ENCODE data around the gene ATG2B.
A peak's percentile ranks its signal among the peaks of the same experiment; 100 is the strongest.

The ATG2B gene

DNA sequence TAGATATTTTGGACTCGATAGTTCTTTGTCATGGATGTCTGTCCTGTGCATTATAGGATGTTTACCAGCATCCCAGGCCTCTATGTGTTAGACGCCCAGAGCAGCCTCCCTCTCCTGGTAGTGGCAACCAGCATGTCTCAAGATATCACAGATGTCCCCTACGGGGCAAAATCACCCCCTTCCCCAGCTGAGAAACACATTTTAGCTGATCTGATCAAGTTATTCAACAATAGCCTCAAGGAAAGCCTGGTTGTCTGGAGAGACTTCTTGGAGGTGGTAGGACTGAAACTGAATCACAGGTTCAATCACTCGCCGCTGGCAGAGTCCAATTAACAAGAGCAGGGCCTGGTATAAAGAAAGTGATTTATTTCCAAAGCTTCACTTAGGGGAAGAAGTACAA, 89.5 kb downstream of the ATG2B start:
- DNase-seq (ENCODE audit: low read depth), result no peak
- H3K4me3 ChIP-seq (ENCODE audit: control insufficient read depth, low read depth, low read length), result no peak overlapping the region
- TF ChIP-seq, protein P1, sequence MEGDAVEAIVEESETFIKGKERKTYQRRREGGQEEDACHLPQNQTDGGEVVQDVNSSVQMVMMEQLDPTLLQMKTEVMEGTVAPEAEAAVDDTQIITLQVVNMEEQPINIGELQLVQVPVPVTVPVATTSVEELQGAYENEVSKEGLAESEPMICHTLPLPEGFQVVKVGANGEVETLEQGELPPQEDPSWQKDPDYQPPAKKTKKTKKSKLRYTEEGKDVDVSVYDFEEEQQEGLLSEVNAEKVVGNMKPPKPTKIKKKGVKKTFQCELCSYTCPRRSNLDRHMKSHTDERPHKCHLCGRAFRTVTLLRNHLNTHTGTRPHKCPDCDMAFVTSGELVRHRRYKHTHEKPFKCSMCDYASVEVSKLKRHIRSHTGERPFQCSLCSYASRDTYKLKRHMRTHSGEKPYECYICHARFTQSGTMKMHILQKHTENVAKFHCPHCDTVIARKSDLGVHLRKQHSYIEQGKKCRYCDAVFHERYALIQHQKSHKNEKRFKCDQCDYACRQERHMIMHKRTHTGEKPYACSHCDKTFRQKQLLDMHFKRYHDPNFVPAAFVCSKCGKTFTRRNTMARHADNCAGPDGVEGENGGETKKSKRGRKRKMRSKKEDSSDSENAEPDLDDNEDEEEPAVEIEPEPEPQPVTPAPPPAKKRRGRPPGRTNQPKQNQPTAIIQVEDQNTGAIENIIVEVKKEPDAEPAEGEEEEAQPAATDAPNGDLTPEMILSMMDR (conservative IDR thresholded peaks at IDR 0.05; ENCODE audit: control insufficient read depth, insufficient read depth, low read depth, low read length), result no peak

DNA sequence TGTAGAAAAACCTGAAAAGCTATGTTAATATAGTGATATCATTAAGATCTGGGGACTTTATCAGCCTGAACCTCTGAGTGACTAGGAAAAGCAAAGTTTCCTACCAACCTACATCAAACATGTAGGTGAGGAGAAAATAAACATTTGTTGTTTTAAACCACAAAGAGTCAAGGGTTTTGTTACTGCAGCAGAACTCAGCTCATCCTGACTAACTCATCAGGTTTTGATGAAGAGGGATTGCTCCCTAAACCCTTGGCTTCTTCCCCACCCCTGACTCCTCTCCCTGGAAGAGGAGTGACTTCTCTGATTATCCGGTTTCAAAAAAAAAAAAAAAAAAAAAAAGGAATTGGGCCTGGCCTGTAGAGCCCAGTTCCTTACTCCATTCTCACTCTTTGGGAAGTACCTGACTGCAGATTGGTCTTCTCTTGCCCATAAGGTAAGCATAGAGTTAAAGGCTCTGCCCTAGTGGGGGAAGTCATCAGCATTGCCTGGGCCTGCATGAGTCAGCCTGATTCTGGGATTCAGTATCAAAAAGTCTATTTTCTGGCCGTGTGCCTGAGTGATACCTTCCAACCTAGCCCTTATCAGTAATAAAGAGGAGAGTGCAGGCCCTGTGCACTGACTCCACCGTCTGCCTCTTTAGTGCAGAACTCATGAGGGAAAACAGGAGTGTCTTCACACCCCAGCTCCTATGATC, 90.2 kb downstream of the ATG2B start:
- no peak overlapping the region for H3K4me3 ChIP-seq (ENCODE audit: control insufficient read depth, low read depth, low read length)
- peak; percentile 42 for DNase-seq (ENCODE audit: low read depth)
- TF ChIP-seq, protein P1 (conservative IDR thresholded peaks at IDR 0.05; ENCODE audit: control insufficient read depth, insufficient read depth, low read depth, low read length), result no peak

- H3K4me3 ChIP-seq (ENCODE audit: control insufficient read depth, low read depth, low read length), result no peak overlapping the region
- TF ChIP-seq, protein P1 (conservative IDR thresholded peaks at IDR 0.05; ENCODE audit: control insufficient read depth, insufficient read depth, low read depth, low read length), result no peak
- DNase-seq (ENCODE audit: low read depth), result no peak
Measured at GRCh38 chr14:96271421-96271762, 91.7 kb downstream of the ATG2B start.

DNA sequence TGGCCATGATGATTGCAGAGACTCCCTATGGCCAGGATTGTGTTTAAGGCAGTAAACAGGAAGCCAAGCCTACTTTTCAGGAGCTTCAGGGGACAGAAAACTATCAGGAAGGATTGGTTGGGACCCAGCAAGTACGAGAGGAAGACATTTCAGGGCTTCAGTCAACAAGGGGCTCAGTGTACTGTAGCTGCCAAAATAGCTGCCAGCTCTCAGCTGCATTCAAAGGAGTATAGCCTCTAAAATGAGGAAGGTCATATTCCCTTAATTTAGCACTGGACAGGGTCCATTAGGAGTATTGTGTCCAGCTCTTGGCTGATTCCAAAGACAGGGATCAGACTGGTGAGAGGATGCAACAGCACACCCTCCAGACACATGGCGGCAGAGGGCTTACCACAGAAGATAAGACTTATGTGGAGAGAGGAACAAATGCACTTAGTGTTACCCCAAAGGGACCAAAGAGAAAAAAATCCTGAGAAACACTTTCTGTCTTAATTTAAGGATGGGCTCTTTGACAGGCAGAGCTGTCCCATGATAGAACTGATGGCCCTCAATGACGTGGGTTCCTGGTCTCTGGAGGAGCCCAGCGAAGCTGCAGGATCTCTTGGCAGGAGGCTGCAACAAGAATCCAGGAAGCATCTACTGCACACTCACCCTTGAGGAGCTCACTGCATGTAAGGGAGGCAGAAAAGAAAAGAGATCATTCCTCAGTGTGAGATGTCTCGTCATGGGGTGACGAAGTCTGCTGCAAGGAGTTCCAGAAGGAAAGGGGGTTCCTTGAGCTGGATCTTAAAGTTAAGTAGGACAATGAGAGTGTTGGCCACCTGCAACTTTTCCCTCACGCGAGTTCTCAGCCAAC, 92.3 kb downstream of the ATG2B start:
- TF ChIP-seq, protein P1 (conservative IDR thresholded peaks at IDR 0.05; ENCODE audit: control insufficient read depth, insufficient read depth, low read depth, low read length), result no peak
- no peak overlapping the region for H3K4me3 ChIP-seq (ENCODE audit: control insufficient read depth, low read depth, low read length)
- peak; percentile 77 for DNase-seq (ENCODE audit: low read depth)

DNA sequence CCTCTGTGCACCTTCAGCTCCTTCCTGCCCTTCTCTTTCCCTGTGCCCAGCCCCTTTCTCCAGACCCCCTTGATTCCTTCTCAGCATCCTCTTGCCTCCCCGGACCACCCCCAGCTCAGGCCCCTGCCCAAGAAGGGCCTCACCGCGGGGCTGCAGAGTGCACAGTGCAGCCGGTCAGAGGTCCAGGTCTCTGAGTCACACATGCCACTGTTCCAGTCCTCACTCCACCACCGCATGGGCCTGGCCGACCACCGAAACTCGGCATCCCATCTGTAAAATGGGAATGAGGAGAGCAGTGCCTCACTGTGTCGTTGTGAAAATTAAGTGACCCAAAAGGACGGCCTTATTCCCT, 93.8 kb downstream of the ATG2B start:
- TF ChIP-seq, protein P1 (conservative IDR thresholded peaks at IDR 0.05; ENCODE audit: control insufficient read depth, insufficient read depth, low read depth, low read length), result no peak
- DNase-seq (ENCODE audit: low read depth), result no peak
- no peak overlapping the region for H3K4me3 ChIP-seq (ENCODE audit: control insufficient read depth, low read depth, low read length)

DNA sequence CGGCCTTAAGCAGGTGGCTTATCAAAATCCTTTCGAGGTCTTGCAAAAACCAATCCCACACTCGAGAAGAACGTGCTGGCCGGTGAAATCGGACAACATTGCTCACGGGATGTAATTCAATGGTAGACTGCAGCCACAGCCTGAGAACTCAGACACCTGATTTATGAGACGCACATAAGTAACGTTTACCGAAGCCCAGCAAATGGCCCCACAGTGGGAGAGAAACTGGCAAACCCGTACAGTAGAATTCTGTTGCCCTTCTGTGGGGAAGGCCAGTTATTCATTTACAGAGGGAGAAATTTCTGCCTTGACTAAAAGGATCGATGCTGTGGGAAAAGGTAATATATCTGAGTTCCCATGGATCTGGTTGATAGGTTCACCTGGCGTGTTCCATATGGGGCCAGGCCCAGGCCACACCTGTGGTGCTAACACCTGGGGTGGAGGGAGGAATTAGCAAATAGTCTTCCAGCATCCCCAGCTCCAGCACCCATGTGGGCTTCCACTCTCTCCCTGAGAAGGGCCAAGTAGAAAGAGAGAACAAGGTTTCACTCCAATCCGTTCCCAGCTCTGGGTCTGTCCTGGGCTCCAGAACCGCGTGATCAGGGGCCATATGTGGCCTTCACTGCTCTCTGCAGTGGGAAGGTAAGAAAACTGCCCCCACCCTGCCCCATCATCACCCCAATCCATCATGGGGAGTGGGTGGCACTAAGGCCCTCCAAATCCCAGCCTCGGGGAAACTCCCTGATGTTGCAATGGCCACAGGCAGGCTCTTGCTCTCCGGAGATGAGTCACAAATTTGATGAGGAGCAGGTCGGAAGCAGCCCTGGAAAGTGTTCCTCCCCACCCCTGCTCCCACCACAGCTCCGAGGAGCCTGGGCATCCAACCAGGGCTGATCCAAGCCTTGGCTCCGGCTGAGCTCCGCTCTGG, 94.4 kb downstream of the ATG2B start:
- no peak overlapping the region for H3K4me3 ChIP-seq (ENCODE audit: control insufficient read depth, low read depth, low read length)
- DNase-seq (ENCODE audit: low read depth), result peak; percentile 98

More for the DNA sequence above, 94.4 kb downstream of the ATG2B start:
- TF ChIP-seq, protein P1 (conservative IDR thresholded peaks at IDR 0.05; ENCODE audit: control insufficient read depth, insufficient read depth, low read depth, low read length), result no peak

All from fibroblast of mammary gland (primary cell).